HepG2 (cell line): ENCODE results near the gene JMJD6. TPM values are rescaled to one million over a fixed set of nuclear protein-coding genes. Genes with fewer than 3 reads are reported as not detected.
A peak's percentile ranks its signal among the peaks of the same experiment; 100 is the strongest.

Experiments
- NPAS2 ChIP-seq: sonication (generic); formaldehyde crosslinking; IDR thresholded peaks from 2 replicates; pipeline ENCODE4 v1.8.0; 2022; ENCODE audit warnings: mild to moderate bottlenecking, missing genetic modification reagents, borderline replicate concordance
- NR3C1 ChIP-seq: sonication (generic); formaldehyde crosslinking; IDR thresholded peaks from 2 replicates; pipeline ENCODE4 v1.4.0; 2020; ENCODE audit warnings: missing genetic modification reagents
- SOX6 ChIP-seq, 2 experiments: fragments of 450-650 bp in 1 of 2; sonication (generic) in 1 of 2; formaldehyde crosslinking in 1 of 2; IDR thresholded peaks; 2 replicates each; pipeline versions ENCODE4 v1.4.0 to v1.6.1; 2017 to 2020; ENCODE audit warnings: antibody characterized with exemption in 1 of 2, mild to moderate bottlenecking in 1 of 2, missing genetic modification reagents in 1 of 2
- TEAD2 ChIP-seq: sonication (generic); formaldehyde crosslinking; IDR thresholded peaks from 2 replicates; pipeline ENCODE4 v1.9.0; 2021; ENCODE audit warnings: missing genetic modification reagents
- ZBTB21 ChIP-seq: sonication (generic); formaldehyde crosslinking; IDR thresholded peaks from 2 replicates; pipeline ENCODE4 v1.4.0; 2020; ENCODE audit warnings: missing genetic modification reagents
- ZFP90 ChIP-seq: sonication (generic); formaldehyde crosslinking; IDR thresholded peaks from 2 replicates; pipeline ENCODE4 v1.8.0; 2022; ENCODE audit warnings: missing genetic modification reagents, mild to moderate bottlenecking, inconsistent platforms, borderline replicate concordance
- ZMYM2 ChIP-seq: sonication (generic); formaldehyde crosslinking; IDR thresholded peaks from 2 replicates; pipeline ENCODE4 v1.8.0; 2022; ENCODE audit warnings: mild to moderate bottlenecking, missing genetic modification reagents
- ZNF382 ChIP-seq: sonication (generic); formaldehyde crosslinking; IDR thresholded peaks from 2 replicates; pipeline ENCODE4 v1.5.0; 2020; ENCODE audit warnings: missing genetic modification reagents, mild to moderate bottlenecking, borderline replicate concordance
- ZNF766 ChIP-seq: sonication (generic); formaldehyde crosslinking; IDR thresholded peaks from 2 replicates; pipeline ENCODE4 v1.5.0; 2020; ENCODE audit warnings: missing genetic modification reagents, borderline replicate concordance
- ZNF776 ChIP-seq: sonication (generic); formaldehyde crosslinking; IDR thresholded peaks from 2 replicates; pipeline ENCODE4 v1.4.0; 2020; ENCODE audit warnings: mild to moderate bottlenecking, missing genetic modification reagents
- ZNF816 ChIP-seq: sonication (generic); formaldehyde crosslinking; IDR thresholded peaks from 2 replicates; pipeline ENCODE4 v1.8.0; 2022; ENCODE audit warnings: missing genetic modification reagents, mild to moderate bottlenecking, borderline replicate concordance
- ZNF879 ChIP-seq: sonication (generic); formaldehyde crosslinking; IDR thresholded peaks from 2 replicates; pipeline ENCODE4 v1.8.1; 2023; ENCODE audit warnings: missing genetic modification reagents
- ZSCAN30 ChIP-seq: sonication (generic); formaldehyde crosslinking; IDR thresholded peaks from 2 replicates; pipeline ENCODE4 v1.5.0; 2020; ENCODE audit warnings: mild to moderate bottlenecking, missing genetic modification reagents
- polyA plus RNA-seq, 8 experiments: library from polyadenylated mRNA; depleted of rRNA in 3 of 8; stranded (reverse) in 7 of 8; unstranded in 1 of 8; fragments of >200 nt; fragmentation: Illumina TruSeq in 4 of 8; extraction: Trizol in 4 of 8; gene quantifications; 2 replicates each; pipeline versions ENCODE4 v1.2.1 to v1.2.3, GENCODE V29; 2011 to 2016; ENCODE audit warnings: low read depth in 4 of 8, missing spikeins in 1 of 8, mixed read lengths in 1 of 8; ENCODE audit not compliant: insufficient read depth in 1 of 8
- total RNA-seq, 5 experiments: library from RNA; depleted of rRNA; stranded (reverse); fragments of >200 nt; fragmentation: Illumina TruSeq; extraction: Trizol; gene quantifications; 2 replicates each; pipeline ENCODE4 v1.2.3, GENCODE V29; 2016; ENCODE audit warnings: low read depth in 1 of 5
- TF ChIP-seq, protein P1 (sequence below): sonication (generic); formaldehyde crosslinking; IDR thresholded peaks from 2 replicates; pipeline ENCODE4 v1.4.0; 2020; ENCODE audit warnings: missing genetic modification reagents
- TF ChIP-seq, protein P2 (sequence below): sonication (generic); formaldehyde crosslinking; IDR thresholded peaks from 2 replicates; pipeline ENCODE4 v1.5.0; 2020; ENCODE audit warnings: missing genetic modification reagents
- TF ChIP-seq, protein P3 (sequence below): fragments of 450-650 bp; IDR thresholded peaks from 2 replicates; pipeline ENCODE4 v1.6.1; 2017; ENCODE audit warnings: mild to moderate bottlenecking
- TF ChIP-seq, protein P4 (sequence below): sonication (generic); formaldehyde crosslinking; IDR thresholded peaks from 2 replicates; pipeline ENCODE4 v1.5.0; 2020; ENCODE audit warnings: mild to moderate bottlenecking, missing genetic modification reagents

The JMJD6 gene
- total and polyA plus RNA-seq, 2 of the 13 experiments (the other 11 are each of a cell fraction or from before 2014, with no cell fraction given), result 33.6 to 41.0 TPM

DNA sequence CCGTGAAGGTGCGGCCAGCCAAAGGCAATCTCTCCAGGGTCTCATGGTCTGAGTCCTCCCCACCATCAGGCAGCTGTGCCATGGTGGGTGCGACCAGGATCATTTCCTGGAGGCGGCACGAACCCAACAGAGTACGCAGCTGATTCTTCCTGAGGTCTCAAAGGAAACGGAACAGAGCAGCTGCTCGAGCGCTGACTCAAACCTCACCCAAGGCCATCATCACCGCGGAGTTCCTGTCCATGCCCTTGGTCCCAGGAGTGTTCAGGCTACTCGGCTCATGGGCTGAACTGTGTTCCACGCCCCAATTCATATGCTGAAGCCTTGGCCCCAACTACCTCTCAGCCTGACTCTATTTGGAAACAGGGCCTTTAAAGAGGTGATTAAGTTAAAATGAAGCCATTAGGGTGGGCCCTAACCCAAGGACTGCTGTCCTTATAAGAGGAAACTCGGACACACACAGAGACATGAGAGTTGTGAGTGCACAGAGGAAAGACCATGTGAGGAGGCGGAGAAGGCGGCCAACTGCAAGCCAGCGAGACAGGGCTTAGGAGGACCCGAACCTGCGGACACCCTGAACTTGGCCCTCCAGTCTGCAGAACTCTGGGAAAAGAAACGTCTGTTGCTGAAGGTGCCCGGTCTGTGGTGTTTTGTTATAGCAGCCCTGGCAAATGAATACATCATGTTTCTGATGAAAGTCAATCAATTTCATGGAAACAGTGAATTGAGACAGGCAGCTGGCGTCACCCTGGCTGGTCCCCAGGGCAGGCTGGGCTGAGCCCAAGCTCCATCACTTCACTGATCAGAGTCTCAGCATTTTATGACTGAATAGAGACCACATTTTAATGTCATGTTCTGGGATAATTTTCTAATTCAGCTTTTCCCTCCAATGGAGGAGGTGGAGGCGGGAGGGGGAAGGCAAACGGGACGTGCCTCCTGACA, 29.4 kb downstream of the JMJD6 start (continued):
- TF ChIP-seq, protein P1, sequence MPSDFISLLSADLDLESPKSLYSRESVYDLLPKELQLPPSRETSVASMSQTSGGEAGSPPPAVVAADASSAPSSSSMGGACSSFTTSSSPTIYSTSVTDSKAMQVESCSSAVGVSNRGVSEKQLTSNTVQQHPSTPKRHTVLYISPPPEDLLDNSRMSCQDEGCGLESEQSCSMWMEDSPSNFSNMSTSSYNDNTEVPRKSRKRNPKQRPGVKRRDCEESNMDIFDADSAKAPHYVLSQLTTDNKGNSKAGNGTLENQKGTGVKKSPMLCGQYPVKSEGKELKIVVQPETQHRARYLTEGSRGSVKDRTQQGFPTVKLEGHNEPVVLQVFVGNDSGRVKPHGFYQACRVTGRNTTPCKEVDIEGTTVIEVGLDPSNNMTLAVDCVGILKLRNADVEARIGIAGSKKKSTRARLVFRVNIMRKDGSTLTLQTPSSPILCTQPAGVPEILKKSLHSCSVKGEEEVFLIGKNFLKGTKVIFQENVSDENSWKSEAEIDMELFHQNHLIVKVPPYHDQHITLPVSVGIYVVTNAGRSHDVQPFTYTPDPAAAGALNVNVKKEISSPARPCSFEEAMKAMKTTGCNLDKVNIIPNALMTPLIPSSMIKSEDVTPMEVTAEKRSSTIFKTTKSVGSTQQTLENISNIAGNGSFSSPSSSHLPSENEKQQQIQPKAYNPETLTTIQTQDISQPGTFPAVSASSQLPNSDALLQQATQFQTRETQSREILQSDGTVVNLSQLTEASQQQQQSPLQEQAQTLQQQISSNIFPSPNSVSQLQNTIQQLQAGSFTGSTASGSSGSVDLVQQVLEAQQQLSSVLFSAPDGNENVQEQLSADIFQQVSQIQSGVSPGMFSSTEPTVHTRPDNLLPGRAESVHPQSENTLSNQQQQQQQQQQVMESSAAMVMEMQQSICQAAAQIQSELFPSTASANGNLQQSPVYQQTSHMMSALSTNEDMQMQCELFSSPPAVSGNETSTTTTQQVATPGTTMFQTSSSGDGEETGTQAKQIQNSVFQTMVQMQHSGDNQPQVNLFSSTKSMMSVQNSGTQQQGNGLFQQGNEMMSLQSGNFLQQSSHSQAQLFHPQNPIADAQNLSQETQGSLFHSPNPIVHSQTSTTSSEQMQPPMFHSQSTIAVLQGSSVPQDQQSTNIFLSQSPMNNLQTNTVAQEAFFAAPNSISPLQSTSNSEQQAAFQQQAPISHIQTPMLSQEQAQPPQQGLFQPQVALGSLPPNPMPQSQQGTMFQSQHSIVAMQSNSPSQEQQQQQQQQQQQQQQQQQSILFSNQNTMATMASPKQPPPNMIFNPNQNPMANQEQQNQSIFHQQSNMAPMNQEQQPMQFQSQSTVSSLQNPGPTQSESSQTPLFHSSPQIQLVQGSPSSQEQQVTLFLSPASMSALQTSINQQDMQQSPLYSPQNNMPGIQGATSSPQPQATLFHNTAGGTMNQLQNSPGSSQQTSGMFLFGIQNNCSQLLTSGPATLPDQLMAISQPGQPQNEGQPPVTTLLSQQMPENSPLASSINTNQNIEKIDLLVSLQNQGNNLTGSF (CRISPR knock-in tag), result no peak
- TF ChIP-seq NR3C1 (CRISPR knock-in tag), result no peak
- no peak for TF ChIP-seq ZNF776
- TF ChIP-seq, protein P2, sequence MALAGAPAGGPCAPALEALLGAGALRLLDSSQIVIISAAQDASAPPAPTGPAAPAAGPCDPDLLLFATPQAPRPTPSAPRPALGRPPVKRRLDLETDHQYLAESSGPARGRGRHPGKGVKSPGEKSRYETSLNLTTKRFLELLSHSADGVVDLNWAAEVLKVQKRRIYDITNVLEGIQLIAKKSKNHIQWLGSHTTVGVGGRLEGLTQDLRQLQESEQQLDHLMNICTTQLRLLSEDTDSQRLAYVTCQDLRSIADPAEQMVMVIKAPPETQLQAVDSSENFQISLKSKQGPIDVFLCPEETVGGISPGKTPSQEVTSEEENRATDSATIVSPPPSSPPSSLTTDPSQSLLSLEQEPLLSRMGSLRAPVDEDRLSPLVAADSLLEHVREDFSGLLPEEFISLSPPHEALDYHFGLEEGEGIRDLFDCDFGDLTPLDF, result no peak
- no peak for TF ChIP-seq ZMYM2 (CRISPR knock-in tag)
- TF ChIP-seq ZSCAN30 (CRISPR knock-in tag), result no peak
- TF ChIP-seq ZFP90, result no peak
- no peak for TF ChIP-seq ZBTB21 (CRISPR knock-in tag)
- TF ChIP-seq, protein P3, sequence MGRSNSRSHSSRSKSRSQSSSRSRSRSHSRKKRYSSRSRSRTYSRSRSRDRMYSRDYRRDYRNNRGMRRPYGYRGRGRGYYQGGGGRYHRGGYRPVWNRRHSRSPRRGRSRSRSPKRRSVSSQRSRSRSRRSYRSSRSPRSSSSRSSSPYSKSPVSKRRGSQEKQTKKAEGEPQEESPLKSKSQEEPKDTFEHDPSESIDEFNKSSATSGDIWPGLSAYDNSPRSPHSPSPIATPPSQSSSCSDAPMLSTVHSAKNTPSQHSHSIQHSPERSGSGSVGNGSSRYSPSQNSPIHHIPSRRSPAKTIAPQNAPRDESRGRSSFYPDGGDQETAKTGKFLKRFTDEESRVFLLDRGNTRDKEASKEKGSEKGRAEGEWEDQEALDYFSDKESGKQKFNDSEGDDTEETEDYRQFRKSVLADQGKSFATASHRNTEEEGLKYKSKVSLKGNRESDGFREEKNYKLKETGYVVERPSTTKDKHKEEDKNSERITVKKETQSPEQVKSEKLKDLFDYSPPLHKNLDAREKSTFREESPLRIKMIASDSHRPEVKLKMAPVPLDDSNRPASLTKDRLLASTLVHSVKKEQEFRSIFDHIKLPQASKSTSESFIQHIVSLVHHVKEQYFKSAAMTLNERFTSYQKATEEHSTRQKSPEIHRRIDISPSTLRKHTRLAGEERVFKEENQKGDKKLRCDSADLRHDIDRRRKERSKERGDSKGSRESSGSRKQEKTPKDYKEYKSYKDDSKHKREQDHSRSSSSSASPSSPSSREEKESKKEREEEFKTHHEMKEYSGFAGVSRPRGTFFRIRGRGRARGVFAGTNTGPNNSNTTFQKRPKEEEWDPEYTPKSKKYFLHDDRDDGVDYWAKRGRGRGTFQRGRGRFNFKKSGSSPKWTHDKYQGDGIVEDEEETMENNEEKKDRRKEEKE, result no peak
- TF ChIP-seq SOX6 (IDR thresholded peaks at IDR 0.05), result no peak
- TF ChIP-seq SOX6 (CRISPR knock-in tag; IDR thresholded peaks at IDR 0.05), result no peak
- TF ChIP-seq TEAD2 (CRISPR knock-in tag), result no peak
- TF ChIP-seq ZNF382 (CRISPR knock-in tag), result no peak
- TF ChIP-seq, protein P4, sequence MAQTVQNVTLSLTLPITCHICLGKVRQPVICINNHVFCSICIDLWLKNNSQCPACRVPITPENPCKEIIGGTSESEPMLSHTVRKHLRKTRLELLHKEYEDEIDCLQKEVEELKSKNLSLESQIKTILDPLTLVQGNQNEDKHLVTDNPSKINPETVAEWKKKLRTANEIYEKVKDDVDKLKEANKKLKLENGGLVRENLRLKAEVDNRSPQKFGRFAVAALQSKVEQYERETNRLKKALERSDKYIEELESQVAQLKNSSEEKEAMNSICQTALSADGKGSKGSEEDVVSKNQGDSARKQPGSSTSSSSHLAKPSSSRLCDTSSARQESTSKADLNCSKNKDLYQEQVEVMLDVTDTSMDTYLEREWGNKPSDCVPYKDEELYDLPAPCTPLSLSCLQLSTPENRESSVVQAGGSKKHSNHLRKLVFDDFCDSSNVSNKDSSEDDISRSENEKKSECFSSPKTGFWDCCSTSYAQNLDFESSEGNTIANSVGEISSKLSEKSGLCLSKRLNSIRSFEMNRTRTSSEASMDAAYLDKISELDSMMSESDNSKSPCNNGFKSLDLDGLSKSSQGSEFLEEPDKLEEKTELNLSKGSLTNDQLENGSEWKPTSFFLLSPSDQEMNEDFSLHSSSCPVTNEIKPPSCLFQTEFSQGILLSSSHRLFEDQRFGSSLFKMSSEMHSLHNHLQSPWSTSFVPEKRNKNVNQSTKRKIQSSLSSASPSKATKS (CRISPR knock-in tag), result no peak
- no peak for TF ChIP-seq ZNF766 (CRISPR knock-in tag)
- 0 out of 2 replicates have a peak, but pooled peaks have one; percentile 41 for TF ChIP-seq ZNF816
- no peak for TF ChIP-seq NPAS2 (CRISPR knock-in tag)
- no peak for TF ChIP-seq ZNF879 (CRISPR knock-in tag)
